Cardiac septum (tissue), 1 donor: ENCODE data around the gene MFF. TPM values are rescaled to one million over a fixed set of nuclear protein-coding genes. Genes with fewer than 3 reads are reported as not detected.
"Not testable (repeated sequence)": the region's sequence is repeated elsewhere in the genome, so short reads cannot be mapped to it uniquely, and the experiment has no call there.

ENCODE experiments used
- DNase-seq: peaks from one replicate; pipeline ENCODE4 v3.0.0-alpha.2; 2020; ENCODE audit warnings: low spot score
- intact Hi-C: fragments of 100-400 bp; cut with DNase I; formaldehyde crosslinking; loops from one replicate; pipeline ENCODE4 v1.14.0; 2022
- total RNA-seq: library from RNA; stranded (reverse); fragmentation: NEBNext Ultra II Directional; extraction: Animal tissue kit (Norgen Biotek cat#: 25700); gene quantifications from one replicate; pipeline ENCODE4 v1.2.1, GENCODE V29; 2021
- donor health status: DM: no; HTN: no; CAD: no.

The MFF gene
- total RNA-seq, 1 donor from 2014 or later = 75.6 TPM

- peak; percentile 80 for DNase-seq
- intact Hi-C loops = no loop called here
These were observed 766 bp downstream of the MFF start for GRCh38 chr2:227325839-227326195.

- no peak for DNase-seq
- intact Hi-C loops = no loop called here
These were observed 1.7 kb downstream of the MFF start for GRCh38 chr2:227326783-227327182.

- no peak for DNase-seq
- intact Hi-C loops = no loop called here
These were observed 10.7 kb downstream of the MFF start for GRCh38 chr2:227335713-227336112.

- DNase-seq = no peak
- intact Hi-C loops = no loop called here
These were observed 12.4 kb downstream of the MFF start for GRCh38 chr2:227337442-227337841.

GRCh38 chr2:227339098-227339599, 14.1 kb downstream of the MFF start:
- DNase-seq = no peak
- intact Hi-C loops = no loop called here

- no peak for DNase-seq
- intact Hi-C loops = no loop called here
These were observed 15.1 kb downstream of the MFF start for GRCh38 chr2:227340106-227340505.

GRCh38 chr2:227341553-227341952, 16.5 kb downstream of the MFF start:
- DNase-seq = no peak
- intact Hi-C loops = no loop called here

- intact Hi-C loops = no loop called here
- DNase-seq = no peak
These were observed 19.2 kb downstream of the MFF start for GRCh38 chr2:227344231-227344630.

GRCh38 chr2:227347117-227347516, 22.1 kb downstream of the MFF start:
- intact Hi-C loops = no loop called here
- no peak for DNase-seq

- intact Hi-C loops = no loop called here
These were observed 23.3 kb downstream of the MFF start for GRCh38 chr2:227348324-227348723.

GRCh38 chr2:227349989-227350612, 25.1 kb downstream of the MFF start:
- no peak for DNase-seq
- intact Hi-C loops = no loop called here

More at GRCh38 chr2:227348324-227348723, 23.3 kb downstream of the MFF start:
- no peak for DNase-seq

GRCh38 chr2:227351639-227352038, 26.6 kb downstream of the MFF start:
- intact Hi-C loops = no loop called here

GRCh38 chr2:227360351-227360750, 35.3 kb downstream of the MFF start:
- intact Hi-C loops = no loop called here
- no peak for DNase-seq

More at GRCh38 chr2:227351639-227352038, 26.6 kb downstream of the MFF start:
- no peak for DNase-seq

GRCh38 chr2:227363756-227364155, 38.7 kb downstream of the MFF start:
- intact Hi-C loops = no loop called here

GRCh38 chr2:227364585-227365263, 39.7 kb downstream of the MFF start:
- intact Hi-C loops, DNase-seq: not testable (repeated sequence)

More at GRCh38 chr2:227363756-227364155, 38.7 kb downstream of the MFF start:
- no peak for DNase-seq

GRCh38 chr2:227365833-227366232, 40.8 kb downstream of the MFF start:
- intact Hi-C loops = no loop called here
- no peak for DNase-seq

- intact Hi-C loops = no loop called here
- DNase-seq = no peak
These were observed 41.8 kb downstream of the MFF start for GRCh38 chr2:227366769-227367426.

- DNase-seq = no peak
- intact Hi-C loops = no loop called here
These were observed 42.4 kb downstream of the MFF start for GRCh38 chr2:227367427-227367795.

GRCh38 chr2:227368574-227368973, 43.5 kb downstream of the MFF start:
- no peak for DNase-seq
- intact Hi-C loops = no loop called here

GRCh38 chr2:227370092-227370491, 45.0 kb downstream of the MFF start:
- intact Hi-C loops = no loop called here
- DNase-seq = no peak

GRCh38 chr2:227370791-227371312, 45.8 kb downstream of the MFF start:
- intact Hi-C loops = no loop called here

More at GRCh38 chr2:227370791-227371312, 45.8 kb downstream of the MFF start:
- no peak for DNase-seq
